GM18517 (cell line): ENCODE measurements around the gene CLCA2.

ENCODE experiments used
- ATAC-seq: cut with Tn5 transposase; IDR thresholded peaks from one replicate; pipeline ENCODE4 v1.9.1; 2021; ENCODE audit warnings: mild to moderate bottlenecking, moderate library complexity; ENCODE audit not compliant: unreplicated experiment

CLCA2 gene

DNA sequence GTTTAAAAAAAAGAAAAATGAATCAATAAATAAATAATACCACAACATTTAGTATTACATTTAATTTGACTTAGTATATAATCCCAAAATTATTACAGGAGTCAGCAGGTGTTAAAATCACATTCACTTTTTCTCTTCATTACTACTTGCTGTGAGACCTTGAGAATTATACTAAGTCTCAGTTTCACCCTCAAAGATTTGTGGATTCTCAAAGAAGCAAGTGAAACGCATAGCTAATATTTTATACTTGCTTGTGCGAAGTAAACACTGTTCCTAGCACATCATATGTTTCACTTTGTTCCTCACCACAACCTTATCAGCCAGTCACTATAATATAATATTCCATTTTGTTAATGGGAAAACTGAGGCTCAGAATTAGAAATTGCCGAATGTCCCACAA, 48.8 kb downstream of the CLCA2 start:
- no peak for ATAC-seq

DNA sequence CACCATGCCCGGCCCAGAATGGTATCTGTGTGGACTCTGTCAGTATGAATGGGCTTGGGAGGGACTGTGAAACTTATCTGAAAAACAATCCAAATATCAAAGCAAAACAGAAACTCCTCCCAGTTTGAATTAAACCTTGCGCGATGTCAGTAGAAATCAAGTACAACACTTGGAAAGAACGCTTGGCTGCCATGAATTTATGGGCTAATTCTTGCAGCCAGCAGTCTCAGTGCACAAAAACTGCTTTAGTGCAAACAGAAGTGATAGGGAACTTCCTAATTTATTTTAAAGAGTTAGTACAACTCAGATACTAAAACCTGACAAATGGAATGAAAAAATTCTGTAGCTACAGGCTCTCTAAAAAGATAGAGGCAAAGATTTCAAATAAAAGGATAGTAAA, 53.3 kb downstream of the CLCA2 start:
- no peak for ATAC-seq

- no peak for ATAC-seq
Measured at GRCh38 chr1:86477682-86478081, 53.7 kb downstream of the CLCA2 start.

DNA sequence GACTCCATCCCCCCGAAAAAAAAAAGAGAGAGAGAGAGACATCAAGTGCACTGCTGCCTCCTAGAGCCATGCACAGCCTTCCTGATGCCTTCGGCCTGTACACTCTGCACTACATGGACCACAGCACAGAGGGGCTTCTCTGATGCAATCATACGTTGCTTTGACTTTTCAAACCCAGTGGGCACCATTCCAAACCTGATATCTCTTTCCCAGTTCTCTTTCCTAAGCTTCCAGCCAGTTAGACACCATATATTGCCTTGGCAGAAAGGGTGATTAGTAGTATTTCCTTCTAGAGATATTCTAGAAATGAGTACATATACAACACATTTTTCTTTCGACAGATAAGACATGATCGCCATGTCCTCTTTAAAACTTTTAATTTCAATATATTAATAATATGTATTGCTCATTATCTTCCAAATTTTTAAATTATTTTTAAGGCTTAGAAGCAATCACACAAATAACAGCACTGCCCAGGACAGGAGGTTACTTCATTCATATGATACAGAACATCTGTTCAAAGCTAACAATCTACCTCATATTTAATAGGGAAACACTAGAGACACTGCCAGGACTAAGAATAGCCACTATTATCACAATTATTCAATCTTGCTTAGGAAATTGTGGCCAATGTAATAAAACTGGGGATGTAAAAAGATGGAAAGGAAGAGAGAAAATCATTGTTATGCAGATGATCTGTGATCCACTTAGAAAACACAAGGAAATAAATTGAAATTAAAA, 54.6 kb downstream of the CLCA2 start:
- no peak for ATAC-seq

DNA sequence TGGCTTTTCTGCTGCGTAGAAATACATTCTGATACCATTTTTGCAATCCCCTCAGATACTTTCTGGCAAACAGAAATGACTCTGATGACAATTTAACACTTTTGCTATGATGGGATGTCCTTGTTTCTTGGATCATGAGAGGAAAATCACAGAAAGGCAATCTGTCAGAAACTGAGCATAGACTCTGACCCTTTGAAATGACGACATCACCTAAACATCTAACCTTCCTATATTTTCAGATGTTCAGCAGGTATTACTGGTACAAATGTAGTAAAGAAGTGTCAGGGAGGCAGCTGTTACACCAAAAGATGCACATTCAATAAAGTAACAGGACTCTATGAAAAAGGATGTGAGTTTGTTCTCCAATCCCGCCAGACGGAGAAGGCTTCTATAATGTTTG, 58.0 kb downstream of the CLCA2 start:
- ATAC-seq, result no peak

GRCh38 chr1:86487131-86487810, 63.3 kb downstream of the CLCA2 start:
- ATAC-seq, result no peak

GRCh38 chr1:86487811-86488141, 63.8 kb downstream of the CLCA2 start:
- ATAC-seq, result no peak

- ATAC-seq, result no peak
Measured at GRCh38 chr1:86489242-86489878, 65.4 kb downstream of the CLCA2 start.

- no peak for ATAC-seq
Measured at GRCh38 chr1:86491171-86491950, 67.4 kb downstream of the CLCA2 start.

DNA sequence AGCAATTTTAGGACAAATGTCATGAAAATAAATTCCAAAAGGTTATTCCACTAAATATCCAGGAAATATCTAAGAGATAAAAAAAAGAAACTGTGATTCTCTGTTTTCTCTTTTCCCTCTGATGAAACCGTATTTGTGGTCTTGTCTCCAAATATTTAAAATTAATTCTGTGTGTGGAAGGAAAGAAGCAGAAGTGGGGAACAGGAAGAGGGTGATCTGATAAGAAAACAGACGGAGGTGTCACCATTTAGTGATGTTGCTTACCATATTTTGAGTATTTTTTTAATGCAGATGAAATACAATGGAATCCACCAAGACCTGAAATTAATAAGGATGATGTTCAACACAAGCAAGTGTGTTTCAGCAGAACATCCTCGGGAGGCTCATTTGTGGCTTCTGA, 74.3 kb downstream of the CLCA2 start:
- no peak for ATAC-seq

- ATAC-seq, result peak; percentile 46
Measured at GRCh38 chr1:86499987-86500593, 76.1 kb downstream of the CLCA2 start.

GRCh38 chr1:86500714-86501113, 76.7 kb downstream of the CLCA2 start:
- no peak for ATAC-seq

DNA sequence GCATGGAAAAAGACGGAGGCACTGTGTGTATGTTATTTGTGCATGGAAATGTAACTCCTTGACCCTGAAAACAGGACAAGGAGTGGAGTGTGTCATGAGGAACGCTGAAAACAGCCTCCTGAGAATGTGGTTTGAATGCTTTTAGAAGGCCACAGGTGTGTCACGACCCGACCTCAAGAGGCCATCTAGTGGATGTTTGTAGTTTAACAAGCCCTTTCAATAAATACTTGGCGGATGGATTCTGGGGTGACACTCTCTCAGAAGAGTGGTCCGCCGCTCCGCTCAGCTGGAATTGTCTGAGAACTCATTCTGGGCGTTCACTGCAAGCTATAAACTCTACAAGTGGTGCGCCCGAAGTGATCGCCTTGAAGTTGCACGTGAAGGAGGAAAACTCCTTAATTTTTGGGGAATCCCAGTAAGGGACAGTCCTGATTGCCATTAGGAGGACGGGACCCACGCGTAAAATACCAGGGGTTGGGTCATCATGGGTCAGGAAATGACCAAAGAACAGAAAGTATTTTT, 78.2 kb downstream of the CLCA2 start:
- ATAC-seq, result peak; percentile 49

DNA sequence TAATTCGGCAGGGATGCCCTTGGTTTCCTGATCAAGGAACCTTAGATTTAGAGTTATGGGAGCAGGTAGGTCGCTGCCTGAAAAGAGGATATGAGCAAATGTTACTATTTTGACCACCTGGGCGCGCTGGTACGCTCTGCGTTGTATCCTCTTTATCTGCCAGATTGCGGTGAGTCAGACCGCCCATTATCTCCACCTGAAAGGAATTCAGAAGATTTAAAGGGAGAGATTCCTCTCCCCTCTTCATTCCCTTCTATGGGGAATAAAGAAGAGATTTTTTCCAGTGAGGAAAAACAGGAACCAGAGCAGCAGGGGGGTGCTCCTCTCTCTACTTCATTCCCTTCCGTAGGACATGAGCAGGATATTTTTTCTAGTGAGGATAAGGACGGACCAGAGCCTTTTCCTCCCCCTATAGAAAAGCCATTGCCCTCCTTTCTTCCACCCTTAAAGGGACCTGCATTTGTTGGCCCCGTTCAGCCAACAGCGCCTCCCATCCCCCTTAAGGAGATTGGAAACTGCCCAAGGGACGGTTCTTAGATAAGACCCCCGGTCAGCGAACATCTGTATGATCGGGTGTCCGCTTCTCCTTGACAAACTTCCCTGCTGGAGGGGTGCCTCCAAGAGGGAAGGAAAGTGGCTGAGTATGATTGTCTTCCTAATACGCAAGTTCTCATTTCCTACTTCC, 78.9 kb downstream of the CLCA2 start:
- ATAC-seq, result no peak

GRCh38 chr1:86503406-86504136, 79.6 kb downstream of the CLCA2 start:
- no peak for ATAC-seq

DNA sequence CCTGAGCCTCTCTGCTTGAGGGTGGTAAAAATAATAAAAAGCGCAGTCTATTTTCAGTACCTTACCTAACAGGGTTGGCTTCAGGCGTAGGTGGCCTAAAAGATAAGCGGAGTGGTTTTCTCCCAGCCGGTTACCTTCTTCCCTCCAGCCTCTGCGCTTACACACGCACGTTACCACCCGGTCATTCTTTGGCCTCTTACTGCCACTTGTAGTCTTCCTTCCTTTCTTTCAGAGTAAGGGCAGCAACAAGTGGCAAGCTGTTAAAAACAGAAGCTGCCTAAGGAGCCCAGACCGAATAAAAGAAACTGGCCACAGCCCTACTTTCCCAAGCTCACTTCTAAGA, 80.1 kb downstream of the CLCA2 start:
- ATAC-seq, result no peak

- no peak for ATAC-seq
Measured at GRCh38 chr1:86504895-86505563, 81.1 kb downstream of the CLCA2 start.

- ATAC-seq, result no peak
Measured at GRCh38 chr1:86505564-86505902, 81.6 kb downstream of the CLCA2 start.
